Measurements from ENCODE around the gene ASGR2. TPM values are rescaled to one million over a fixed set of nuclear protein-coding genes. Genes with fewer than 3 reads are reported as not detected.
A peak's percentile ranks its signal among the peaks of the same experiment; 100 is the strongest.
"Not testable (repeated sequence)": the region's sequence is repeated elsewhere in the genome, so short reads cannot be mapped to it uniquely, and the experiment has no call there.

The ASGR2 gene
- total RNA-seq, 1 experiment from 2014 or later = not detected

- DNase-seq (ENCODE audit: low read depth, low spot score) = no peak
- in situ Hi-C loops (cut with HindIII; ENCODE audit: low pct_unique_long_range_greater_than_20kb, low sequenced_read_pairs) = no loop called here
These were observed 16.2 kb upstream of the ASGR2 start for GRCh38 chr17:7130621-7131422.

- in situ Hi-C loops (cut with HindIII; ENCODE audit: low pct_unique_long_range_greater_than_20kb, low sequenced_read_pairs) = no loop called here
- DNase-seq (ENCODE audit: low read depth, low spot score) = no peak
These were observed 14.7 kb upstream of the ASGR2 start for GRCh38 chr17:7129311-7129710.

GRCh38 chr17:7128160-7128559 is 13.5 kb upstream of the ASGR2 start:
- in situ Hi-C loops (cut with HindIII; ENCODE audit: low pct_unique_long_range_greater_than_20kb, low sequenced_read_pairs) = no loop called here
- no peak for DNase-seq (ENCODE audit: low read depth, low spot score)

- DNase-seq (ENCODE audit: low read depth, low spot score); in situ Hi-C loops (cut with HindIII; ENCODE audit: low pct_unique_long_range_greater_than_20kb, low sequenced_read_pairs): not testable (repeated sequence)
These were observed 12.9 kb upstream of the ASGR2 start for GRCh38 chr17:7127501-7127900.

- DNase-seq (ENCODE audit: low read depth, low spot score); in situ Hi-C loops (cut with HindIII; ENCODE audit: low pct_unique_long_range_greater_than_20kb, low sequenced_read_pairs): not testable (repeated sequence)
These were observed 11.8 kb upstream of the ASGR2 start for GRCh38 chr17:7126386-7126785.

GRCh38 chr17:7124923-7125322 is 10.3 kb upstream of the ASGR2 start:
- in situ Hi-C loops (cut with HindIII; ENCODE audit: low pct_unique_long_range_greater_than_20kb, low sequenced_read_pairs) = no loop called here

GRCh38 chr17:7123844-7124243 is 9.2 kb upstream of the ASGR2 start:
- in situ Hi-C loops (cut with HindIII; ENCODE audit: low pct_unique_long_range_greater_than_20kb, low sequenced_read_pairs) = no loop called here
- no peak for DNase-seq (ENCODE audit: low read depth, low spot score)

More at GRCh38 chr17:7124923-7125322, 10.3 kb upstream of the ASGR2 start:
- DNase-seq (ENCODE audit: low read depth, low spot score) = peak; percentile 87

GRCh38 chr17:7122381-7122780 is 7.8 kb upstream of the ASGR2 start:
- no peak for DNase-seq (ENCODE audit: low read depth, low spot score)
- in situ Hi-C loops (cut with HindIII; ENCODE audit: low pct_unique_long_range_greater_than_20kb, low sequenced_read_pairs) = no loop called here

GRCh38 chr17:7120635-7121034 is 6.0 kb upstream of the ASGR2 start:
- in situ Hi-C loops (cut with HindIII; ENCODE audit: low pct_unique_long_range_greater_than_20kb, low sequenced_read_pairs); DNase-seq (ENCODE audit: low read depth, low spot score): not testable (repeated sequence)

GRCh38 chr17:7120123-7120522 is 5.5 kb upstream of the ASGR2 start:
- DNase-seq (ENCODE audit: low read depth, low spot score) = no peak
- in situ Hi-C loops (cut with HindIII; ENCODE audit: low pct_unique_long_range_greater_than_20kb, low sequenced_read_pairs) = no loop called here

GRCh38 chr17:7119314-7119713 is 4.7 kb upstream of the ASGR2 start:
- in situ Hi-C loops (cut with HindIII; ENCODE audit: low pct_unique_long_range_greater_than_20kb, low sequenced_read_pairs) = no loop called here

GRCh38 chr17:7114875-7115614 is 423 bp upstream of the ASGR2 start:
- DNase-seq (ENCODE audit: low read depth, low spot score) = no peak
- in situ Hi-C loops (cut with HindIII; ENCODE audit: low pct_unique_long_range_greater_than_20kb, low sequenced_read_pairs) = no loop called here

More at GRCh38 chr17:7119314-7119713, 4.7 kb upstream of the ASGR2 start:
- no peak for DNase-seq (ENCODE audit: low read depth, low spot score)

GRCh38 chr17:7113273-7114071 is 1.1 kb downstream of the ASGR2 start:
- DNase-seq (ENCODE audit: low read depth, low spot score) = no peak
- in situ Hi-C loops (cut with HindIII; ENCODE audit: low pct_unique_long_range_greater_than_20kb, low sequenced_read_pairs) = no loop called here

- DNase-seq (ENCODE audit: low read depth, low spot score) = no peak
- in situ Hi-C loops (cut with HindIII; ENCODE audit: low pct_unique_long_range_greater_than_20kb, low sequenced_read_pairs) = no loop called here
These were observed 2.0 kb downstream of the ASGR2 start for GRCh38 chr17:7112510-7113108.

GRCh38 chr17:7111784-7112509 is 2.7 kb downstream of the ASGR2 start:
- in situ Hi-C loops (cut with HindIII; ENCODE audit: low pct_unique_long_range_greater_than_20kb, low sequenced_read_pairs) = no loop called here
- no peak for DNase-seq (ENCODE audit: low read depth, low spot score)

- no peak for DNase-seq (ENCODE audit: low read depth, low spot score)
- in situ Hi-C loops (cut with HindIII; ENCODE audit: low pct_unique_long_range_greater_than_20kb, low sequenced_read_pairs) = no loop called here
These were observed 3.9 kb downstream of the ASGR2 start for GRCh38 chr17:7110617-7111306.
